ENCODE results near the gene ICAM5. TPM values are rescaled to one million over a fixed set of nuclear protein-coding genes. Genes with fewer than 3 reads are reported as not detected.

ICAM5 gene
- total RNA-seq, 1 donor from 2014 or later, result 2.0 TPM

DNA sequence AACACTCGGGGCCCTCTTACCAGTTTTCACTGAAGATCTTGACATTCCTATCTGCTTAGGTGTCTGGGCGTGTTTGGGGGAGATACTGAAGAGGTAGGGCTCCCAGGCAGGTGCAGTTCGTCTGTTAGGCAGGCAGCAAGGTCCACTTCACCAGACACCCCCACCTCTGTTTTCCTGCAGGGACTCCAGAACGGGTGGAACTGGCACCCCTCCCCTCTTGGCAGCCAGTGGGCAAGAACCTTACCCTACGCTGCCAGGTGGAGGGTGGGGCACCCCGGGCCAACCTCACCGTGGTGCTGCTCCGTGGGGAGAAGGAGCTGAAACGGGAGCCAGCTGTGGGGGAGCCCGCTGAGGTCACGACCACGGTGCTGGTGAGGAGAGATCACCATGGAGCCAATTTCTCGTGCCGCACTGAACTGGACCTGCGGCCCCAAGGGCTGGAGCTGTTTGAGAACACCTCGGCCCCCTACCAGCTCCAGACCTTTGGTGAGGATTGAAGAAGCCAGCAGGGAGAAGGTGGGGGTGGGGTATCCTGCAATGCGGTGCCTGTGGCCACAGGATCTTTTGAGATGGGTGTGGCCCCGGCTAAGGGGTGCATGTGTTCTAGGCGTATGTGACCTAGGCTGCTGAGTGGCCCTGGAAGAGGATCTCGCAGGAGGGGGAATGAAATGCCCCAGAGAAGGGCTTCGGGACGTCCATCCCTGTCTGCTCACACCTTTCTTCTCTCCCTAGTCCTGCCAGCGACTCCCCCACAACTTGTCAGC, 6.3 kb upstream of the ICAM5 start:
- DNase-seq (ENCODE audit: extremely low spot score, unreplicated experiment), result no peak
- H3K27me3 Mint-ChIP-seq (ENCODE audit: unreplicated experiment), result peaks cover 6% of the 10 kb centered on the region
- no peak overlapping the region for H3K27ac Mint-ChIP-seq (ENCODE audit: unreplicated experiment)
- H3K36me3 Mint-ChIP-seq (ENCODE audit: unreplicated experiment), result peaks cover 20% of the 10 kb centered on the region
- H3K4me1 Mint-ChIP-seq (ENCODE audit: unreplicated experiment), result peaks cover 4% of the 10 kb centered on the region
- no peak overlapping the region for H3K4me3 Mint-ChIP-seq (ENCODE audit: unreplicated experiment)
- H3K9me3 Mint-ChIP-seq (ENCODE audit: unreplicated experiment), result no peaks in the 10 kb centered on the region
- TF ChIP-seq, protein P1, sequence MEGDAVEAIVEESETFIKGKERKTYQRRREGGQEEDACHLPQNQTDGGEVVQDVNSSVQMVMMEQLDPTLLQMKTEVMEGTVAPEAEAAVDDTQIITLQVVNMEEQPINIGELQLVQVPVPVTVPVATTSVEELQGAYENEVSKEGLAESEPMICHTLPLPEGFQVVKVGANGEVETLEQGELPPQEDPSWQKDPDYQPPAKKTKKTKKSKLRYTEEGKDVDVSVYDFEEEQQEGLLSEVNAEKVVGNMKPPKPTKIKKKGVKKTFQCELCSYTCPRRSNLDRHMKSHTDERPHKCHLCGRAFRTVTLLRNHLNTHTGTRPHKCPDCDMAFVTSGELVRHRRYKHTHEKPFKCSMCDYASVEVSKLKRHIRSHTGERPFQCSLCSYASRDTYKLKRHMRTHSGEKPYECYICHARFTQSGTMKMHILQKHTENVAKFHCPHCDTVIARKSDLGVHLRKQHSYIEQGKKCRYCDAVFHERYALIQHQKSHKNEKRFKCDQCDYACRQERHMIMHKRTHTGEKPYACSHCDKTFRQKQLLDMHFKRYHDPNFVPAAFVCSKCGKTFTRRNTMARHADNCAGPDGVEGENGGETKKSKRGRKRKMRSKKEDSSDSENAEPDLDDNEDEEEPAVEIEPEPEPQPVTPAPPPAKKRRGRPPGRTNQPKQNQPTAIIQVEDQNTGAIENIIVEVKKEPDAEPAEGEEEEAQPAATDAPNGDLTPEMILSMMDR (IDR thresholded peaks at IDR 0.05), result no peak

DNA sequence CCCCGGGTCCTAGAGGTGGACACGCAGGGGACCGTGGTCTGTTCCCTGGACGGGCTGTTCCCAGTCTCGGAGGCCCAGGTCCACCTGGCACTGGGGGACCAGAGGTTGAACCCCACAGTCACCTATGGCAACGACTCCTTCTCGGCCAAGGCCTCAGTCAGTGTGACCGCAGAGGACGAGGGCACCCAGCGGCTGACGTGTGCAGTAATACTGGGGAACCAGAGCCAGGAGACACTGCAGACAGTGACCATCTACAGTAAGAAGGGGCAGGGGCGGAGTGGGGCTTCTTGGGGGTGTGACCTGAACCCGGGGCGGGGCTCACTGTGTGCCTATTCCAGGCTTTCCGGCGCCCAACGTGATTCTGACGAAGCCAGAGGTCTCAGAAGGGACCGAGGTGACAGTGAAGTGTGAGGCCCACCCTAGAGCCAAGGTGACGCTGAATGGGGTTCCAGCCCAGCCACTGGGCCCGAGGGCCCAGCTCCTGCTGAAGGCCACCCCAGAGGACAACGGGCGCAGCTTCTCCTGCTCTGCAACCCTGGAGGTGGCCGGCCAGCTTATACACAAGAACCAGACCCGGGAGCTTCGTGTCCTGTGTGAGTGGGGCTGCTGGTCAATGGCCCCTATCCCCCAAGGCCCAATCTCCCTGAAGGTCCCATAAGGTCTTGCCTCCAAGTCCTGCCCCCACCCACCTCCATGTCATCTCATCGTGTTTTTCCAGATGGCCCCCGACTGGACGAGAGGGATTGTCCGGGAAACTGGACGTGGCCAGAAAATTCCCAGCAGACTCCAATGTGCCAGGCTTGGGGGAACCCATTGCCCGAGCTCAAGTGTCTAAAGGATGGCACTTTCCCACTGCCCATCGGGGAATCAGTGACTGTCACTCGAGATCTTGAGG, 5.4 kb upstream of the ICAM5 start:
- no peaks in the 10 kb centered on the region for H3K9me3 Mint-ChIP-seq (ENCODE audit: unreplicated experiment)
- DNase-seq (ENCODE audit: extremely low spot score, unreplicated experiment), result no peak

DNA sequence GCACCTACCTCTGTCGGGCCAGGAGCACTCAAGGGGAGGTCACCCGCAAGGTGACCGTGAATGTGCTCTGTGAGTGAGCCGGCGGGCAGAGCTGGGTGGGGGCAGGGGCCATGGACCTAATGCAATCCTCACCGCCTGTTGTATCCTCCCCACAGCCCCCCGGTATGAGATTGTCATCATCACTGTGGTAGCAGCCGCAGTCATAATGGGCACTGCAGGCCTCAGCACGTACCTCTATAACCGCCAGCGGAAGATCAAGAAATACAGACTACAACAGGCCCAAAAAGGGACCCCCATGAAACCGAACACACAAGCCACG, 4.8 kb upstream of the ICAM5 start:
- no peak for DNase-seq (ENCODE audit: extremely low spot score, unreplicated experiment)
- no peak overlapping the region for H3K27ac Mint-ChIP-seq (ENCODE audit: unreplicated experiment)
- peaks cover 11% of the 10 kb centered on the region for H3K27me3 Mint-ChIP-seq (ENCODE audit: unreplicated experiment)
- H3K4me1 Mint-ChIP-seq (ENCODE audit: unreplicated experiment), result peaks cover 13% of the 10 kb centered on the region
- TF ChIP-seq, protein P1 (IDR thresholded peaks at IDR 0.05), result no peak
- peaks cover 14% of the 10 kb centered on the region for H3K36me3 Mint-ChIP-seq (ENCODE audit: unreplicated experiment)
- no peaks in the 10 kb centered on the region for H3K9me3 Mint-ChIP-seq (ENCODE audit: unreplicated experiment)
- H3K4me3 Mint-ChIP-seq (ENCODE audit: unreplicated experiment), result no peak overlapping the region

More for the DNA sequence above, 5.4 kb upstream of the ICAM5 start:
- peaks cover 17% of the 10 kb centered on the region for H3K36me3 Mint-ChIP-seq (ENCODE audit: unreplicated experiment)
- H3K27me3 Mint-ChIP-seq (ENCODE audit: unreplicated experiment), result peaks cover 11% of the 10 kb centered on the region
- H3K4me3 Mint-ChIP-seq (ENCODE audit: unreplicated experiment), result no peak overlapping the region
- H3K27ac Mint-ChIP-seq (ENCODE audit: unreplicated experiment), result no peak overlapping the region
- TF ChIP-seq, protein P1 (IDR thresholded peaks at IDR 0.05), result no peak
- peaks cover 12% of the 10 kb centered on the region for H3K4me1 Mint-ChIP-seq (ENCODE audit: unreplicated experiment)

DNA sequence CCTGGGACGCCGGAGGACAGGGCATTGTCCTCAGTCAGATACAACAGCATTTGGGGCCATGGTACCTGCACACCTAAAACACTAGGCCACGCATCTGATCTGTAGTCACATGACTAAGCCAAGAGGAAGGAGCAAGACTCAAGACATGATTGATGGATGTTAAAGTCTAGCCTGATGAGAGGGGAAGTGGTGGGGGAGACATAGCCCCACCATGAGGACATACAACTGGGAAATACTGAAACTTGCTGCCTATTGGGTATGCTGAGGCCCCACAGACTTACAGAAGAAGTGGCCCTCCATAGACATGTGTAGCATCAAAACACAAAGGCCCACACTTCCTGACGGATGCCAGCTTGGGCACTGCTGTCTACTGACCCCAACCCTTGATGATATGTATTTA, 4.4 kb upstream of the ICAM5 start:
- peaks cover 16% of the 10 kb centered on the region for H3K27me3 Mint-ChIP-seq (ENCODE audit: unreplicated experiment)

More for the DNA sequence above, 4.4 kb upstream of the ICAM5 start:
- Mint-ChIP-seq H3K36me3 (ENCODE audit: unreplicated experiment) (peaks cover 13% of the 10 kb centered on the region), H3K27ac (ENCODE audit: unreplicated experiment) (no peak overlapping the region), H3K9me3 (ENCODE audit: unreplicated experiment) (no peaks in the 10 kb centered on the region), H3K4me3 (ENCODE audit: unreplicated experiment) (no peak overlapping the region), H3K4me1 (ENCODE audit: unreplicated experiment) (peaks cover 18% of the 10 kb centered on the region)
- TF ChIP-seq, protein P1 (IDR thresholded peaks at IDR 0.05), result no peak
- no peak for DNase-seq (ENCODE audit: extremely low spot score, unreplicated experiment)
